Sciatic nerve (tissue), 2 donors: ENCODE results near the gene DNAH8. TPM values are rescaled to one million over a fixed set of nuclear protein-coding genes. Genes with fewer than 3 reads are reported as not detected.

Source experiments
- ATAC-seq: fragments of 200-7000 bp; cut with Tn5 transposase; one replicate; pipeline ENCODE4 v1.9.1; 2020; ENCODE audit warnings: mild to moderate bottlenecking, moderate library complexity
- DNase-seq: peaks from one replicate; pipeline ENCODE4 v3.0.0-alpha.2; 2020; ENCODE audit warnings: low spot score
- intact Hi-C: fragments of 100-400 bp; cut with DNase I; formaldehyde crosslinking; loops from one replicate; pipeline ENCODE4 v1.14.2; 2022
- total RNA-seq: library from RNA; stranded (reverse); fragmentation: NEBNext Ultra II Directional; extraction: Animal tissue kit (Norgen Biotek cat#: 25700); gene quantifications from one replicate; pipeline ENCODE4 v1.2.1, GENCODE V29; 2021
- donor health status: DM: no; HTN: no; CAD: no.
- donor health status: DM: no; HTN: no; CAD: no.

DNAH8 gene
- total RNA-seq = 0.13 TPM

GRCh38 chr6:38715016-38715689, at the start of gene DNAH8:
DNAH8 (plus strand) TSS chr6:38715311; CDS start chr6:38722810, 7,499 bp downstream.
- intact Hi-C loops = no loop called here
- ATAC-seq (no peak), DNase-seq (no peak)

- DNase-seq = no peak
- intact Hi-C loops = no loop called here
- ATAC-seq = no peak
Measured at GRCh38 chr6:38671885-38672467, 43.1 kb upstream of the DNAH8 start.

GRCh38 chr6:38673397-38674165, 41.5 kb upstream of the DNAH8 start:
- ATAC-seq = no peak
- intact Hi-C loops = no loop called here
- no peak for DNase-seq

- intact Hi-C loops = no loop called here
Measured at GRCh38 chr6:38676236-38676973, 38.7 kb upstream of the DNAH8 start.

GRCh38 chr6:38676974-38677544, 38.1 kb upstream of the DNAH8 start:
- intact Hi-C loops = no loop called here
- ATAC-seq = peak; percentile 17
- no peak for DNase-seq

More at GRCh38 chr6:38676236-38676973, 38.7 kb upstream of the DNAH8 start:
- DNase-seq = no peak
- ATAC-seq = peak; percentile 48

GRCh38 chr6:38678178-38678760, 36.8 kb upstream of the DNAH8 start:
- ATAC-seq (no peak), DNase-seq (no peak)
- intact Hi-C loops = no loop called here

GRCh38 chr6:38679668-38680067, 35.4 kb upstream of the DNAH8 start:
- ATAC-seq (no peak), DNase-seq (no peak)
- intact Hi-C loops = no loop called here

GRCh38 chr6:38681850-38682249, 33.3 kb upstream of the DNAH8 start:
- ATAC-seq (no peak), DNase-seq (no peak)
- intact Hi-C loops = no loop called here

- no peak for DNase-seq
- ATAC-seq = no peak
- intact Hi-C loops = no loop called here
Measured at GRCh38 chr6:38684237-38684636, 30.9 kb upstream of the DNAH8 start.

- no peak for DNase-seq
- intact Hi-C loops = no loop called here
- ATAC-seq = no peak
Measured at GRCh38 chr6:38684904-38685303, 30.2 kb upstream of the DNAH8 start.

GRCh38 chr6:38686270-38687042, 28.7 kb upstream of the DNAH8 start:
- DNase-seq (no peak), ATAC-seq (peak; percentile 36)
- intact Hi-C loops = no loop called here

- DNase-seq = no peak
- intact Hi-C loops = no loop called here
- ATAC-seq = peak; percentile 13
Measured at GRCh38 chr6:38687043-38687353, 28.1 kb upstream of the DNAH8 start.

GRCh38 chr6:38687549-38687948, 27.6 kb upstream of the DNAH8 start:
- intact Hi-C loops = no loop called here
- no peak for ATAC-seq
- DNase-seq = no peak

GRCh38 chr6:38688579-38689087, 26.5 kb upstream of the DNAH8 start:
- ATAC-seq = no peak
- intact Hi-C loops = no loop called here
- no peak for DNase-seq

- ATAC-seq = no peak
- intact Hi-C loops = no loop called here
- no peak for DNase-seq
Measured at GRCh38 chr6:38695227-38695900, 19.7 kb upstream of the DNAH8 start.

- DNase-seq = no peak
- no peak for ATAC-seq
- intact Hi-C loops = no loop called here
Measured at GRCh38 chr6:38695933-38696332, 19.2 kb upstream of the DNAH8 start.

GRCh38 chr6:38696345-38696744, 18.8 kb upstream of the DNAH8 start:
- intact Hi-C loops = no loop called here
- no peak for DNase-seq
- no peak for ATAC-seq

GRCh38 chr6:38697846-38698245, 17.3 kb upstream of the DNAH8 start:
- ATAC-seq (no peak), DNase-seq (no peak)
- intact Hi-C loops = no loop called here
